Stimulated activated CD8-positive, alpha-beta memory T cell treated with anti-CD3 and anti-CD28 coated beads, Interleukin-15, amount 100 ng/mL, for 1 hour (primary cell): Measurements from ENCODE around the gene ANK3.

Source experiments
- DNase-seq: peaks from one replicate; pipeline ENCODE4 v3.0.0-alpha.2; 2020; ENCODE audit warnings: low read depth

ANK3 gene

DNA sequence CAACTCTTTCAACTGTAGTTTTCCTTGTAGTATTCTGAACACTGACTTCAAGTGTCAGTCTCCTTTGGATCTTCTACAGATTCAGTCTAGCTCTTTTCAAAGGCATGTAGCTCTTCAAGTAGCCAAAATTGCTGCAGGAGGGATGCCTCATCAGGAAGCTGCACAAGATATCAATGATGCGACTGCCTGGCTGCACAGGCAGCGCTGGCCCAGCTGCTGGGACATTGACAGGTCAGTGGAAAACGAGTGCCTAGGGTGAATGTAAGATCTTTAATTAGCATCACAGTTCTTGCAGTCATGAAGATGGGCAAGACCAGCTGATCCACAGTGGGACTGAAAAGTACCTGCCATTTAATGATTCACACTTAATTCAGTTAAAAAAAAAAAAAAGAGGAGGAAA is 167.6 kb downstream of the ANK3 start:
- DNase-seq: no peak

DNA sequence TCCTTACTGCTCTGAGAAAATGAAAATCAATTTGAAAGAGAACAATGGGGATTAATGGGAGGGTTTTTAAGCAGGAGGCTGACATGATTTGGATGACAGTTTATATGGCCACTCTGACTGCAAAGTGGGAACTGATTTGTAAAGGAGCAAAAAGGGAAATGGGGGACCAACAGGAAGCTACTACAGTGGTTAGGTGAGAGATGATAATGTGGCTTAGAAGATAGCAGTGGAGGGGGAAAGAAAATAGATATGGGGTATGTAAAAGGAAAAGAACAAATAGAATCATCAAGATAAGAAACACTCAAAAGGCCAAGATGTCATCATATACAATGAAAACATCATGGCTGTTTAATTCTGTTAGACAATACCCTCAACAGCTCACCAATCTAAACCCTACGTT is 177.5 kb downstream of the ANK3 start:
- DNase-seq: no peak

- DNase-seq: no peak
Measured at GRCh38 chr10:60209874-60210570, 179.7 kb downstream of the ANK3 start.

- DNase-seq: no peak
Measured at GRCh38 chr10:60208676-60209269, 180.9 kb downstream of the ANK3 start.

DNA sequence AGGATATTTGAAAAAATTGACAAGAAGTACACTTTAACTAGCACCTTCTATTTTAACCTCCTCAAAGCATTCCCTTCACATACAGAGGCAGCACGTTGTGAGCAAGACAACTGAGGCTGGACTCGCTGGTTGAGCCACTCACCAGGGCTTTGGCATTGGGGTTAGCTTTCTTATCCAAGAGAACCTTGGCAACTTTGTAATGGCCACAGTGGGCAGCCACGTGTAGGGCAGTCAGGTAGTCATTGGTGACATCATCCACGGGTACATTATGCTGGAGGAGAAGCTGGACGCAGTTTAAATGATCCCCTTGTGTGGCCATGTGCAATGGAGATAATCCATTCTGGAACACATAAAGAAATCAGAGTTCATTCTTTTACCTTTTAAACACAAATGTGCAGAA is 181.8 kb downstream of the ANK3 start:
- no peak for DNase-seq

- DNase-seq: no peak
Measured at GRCh38 chr10:60206735-60207134, 182.9 kb downstream of the ANK3 start.

DNA sequence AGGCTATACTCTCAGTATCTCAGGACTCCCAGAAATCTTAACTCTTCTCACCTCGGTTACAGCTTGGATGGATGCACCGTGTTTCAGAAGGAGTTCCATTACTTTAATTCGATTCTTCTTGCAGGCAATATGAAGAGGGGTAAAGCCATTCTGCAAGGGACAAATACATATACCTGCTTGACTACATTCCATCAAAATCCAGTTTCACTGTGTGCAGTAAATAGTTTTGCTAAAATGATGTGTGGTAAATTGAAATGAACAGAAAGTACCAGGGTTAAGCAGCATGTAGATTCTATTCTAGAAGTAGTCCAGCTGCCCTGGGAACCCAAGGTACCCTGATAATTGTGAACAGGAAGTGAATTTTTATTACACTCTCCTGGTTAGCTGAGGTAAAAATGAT is 183.9 kb downstream of the ANK3 start:
- DNase-seq: no peak

GRCh38 chr10:60203993-60204618 is 185.6 kb downstream of the ANK3 start:
- no peak for DNase-seq

- no peak for DNase-seq
Measured at GRCh38 chr10:60200682-60201053, 189.0 kb downstream of the ANK3 start.

GRCh38 chr10:60200012-60200681 is 189.5 kb downstream of the ANK3 start:
- no peak for DNase-seq

DNA sequence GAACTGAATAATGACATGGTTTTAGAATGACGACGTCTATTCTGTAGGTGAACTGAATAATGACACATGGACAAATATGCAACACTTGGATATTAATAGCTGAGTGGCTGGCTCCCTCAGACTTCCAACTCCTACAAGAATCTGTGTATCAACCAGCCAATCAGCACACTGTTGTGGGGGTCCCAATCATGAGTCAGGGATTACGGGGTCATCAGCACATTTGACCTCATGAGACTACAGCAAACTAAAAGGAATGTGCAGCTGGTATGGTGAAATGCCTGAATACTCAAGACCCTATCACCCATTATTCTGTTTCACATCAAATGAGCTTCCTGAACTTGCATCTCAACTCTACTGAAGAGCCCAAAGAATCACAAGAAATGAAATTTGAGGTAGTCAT is 192.5 kb downstream of the ANK3 start:
- DNase-seq: no peak

GRCh38 chr10:60194421-60194820 is 195.3 kb downstream of the ANK3 start:
- no peak for DNase-seq

GRCh38 chr10:60192946-60193345 is 196.7 kb downstream of the ANK3 start:
- no peak for DNase-seq

- DNase-seq: no peak
Measured at GRCh38 chr10:60189861-60190475, 199.7 kb downstream of the ANK3 start.

GRCh38 chr10:60188548-60188947 is 201.1 kb downstream of the ANK3 start:
- DNase-seq: no peak

DNA sequence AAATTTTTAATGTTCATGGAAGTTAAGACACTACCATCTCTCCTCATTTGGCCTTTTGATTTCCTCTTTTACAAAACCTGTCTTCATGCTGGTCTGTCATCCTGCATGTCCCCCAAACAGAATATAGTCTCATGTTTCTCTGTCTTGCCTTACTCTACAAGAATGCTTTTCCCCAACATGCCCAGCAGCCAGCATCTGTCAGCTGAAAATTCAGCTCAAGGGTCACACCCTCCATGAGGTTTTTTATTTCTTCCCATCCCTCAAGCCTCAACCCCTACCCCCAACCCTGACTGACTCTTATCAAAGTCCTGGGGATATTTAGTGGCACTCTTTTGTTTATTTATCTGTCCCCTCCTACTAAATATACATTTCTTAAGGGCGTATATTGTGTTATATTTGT is 202.0 kb downstream of the ANK3 start:
- DNase-seq: no peak

- DNase-seq: no peak
Measured at GRCh38 chr10:60186315-60187071, 203.2 kb downstream of the ANK3 start.

DNA sequence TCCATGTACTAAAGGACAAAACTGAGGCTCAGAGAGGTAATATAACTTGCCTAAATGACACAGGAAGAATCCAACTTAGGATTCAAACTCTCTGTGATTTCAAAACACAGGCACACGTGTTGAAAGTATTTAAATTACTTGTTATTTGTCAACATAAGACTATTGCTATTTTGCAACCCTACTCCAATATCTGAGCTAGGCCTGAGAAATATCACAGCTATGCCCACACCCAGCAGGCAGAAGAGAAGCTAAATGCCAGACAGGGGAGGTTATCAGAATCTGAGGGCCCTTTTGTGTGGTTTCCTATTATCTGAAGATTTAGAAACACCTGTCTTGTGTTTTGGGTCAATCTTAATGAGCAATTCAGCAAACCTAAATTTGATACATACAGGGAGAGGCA is 204.3 kb downstream of the ANK3 start:
- no peak for DNase-seq

GRCh38 chr10:60182691-60183090 is 207.0 kb downstream of the ANK3 start:
- no peak for DNase-seq

GRCh38 chr10:60176925-60177324 is 212.8 kb downstream of the ANK3 start:
- no peak for DNase-seq

DNA sequence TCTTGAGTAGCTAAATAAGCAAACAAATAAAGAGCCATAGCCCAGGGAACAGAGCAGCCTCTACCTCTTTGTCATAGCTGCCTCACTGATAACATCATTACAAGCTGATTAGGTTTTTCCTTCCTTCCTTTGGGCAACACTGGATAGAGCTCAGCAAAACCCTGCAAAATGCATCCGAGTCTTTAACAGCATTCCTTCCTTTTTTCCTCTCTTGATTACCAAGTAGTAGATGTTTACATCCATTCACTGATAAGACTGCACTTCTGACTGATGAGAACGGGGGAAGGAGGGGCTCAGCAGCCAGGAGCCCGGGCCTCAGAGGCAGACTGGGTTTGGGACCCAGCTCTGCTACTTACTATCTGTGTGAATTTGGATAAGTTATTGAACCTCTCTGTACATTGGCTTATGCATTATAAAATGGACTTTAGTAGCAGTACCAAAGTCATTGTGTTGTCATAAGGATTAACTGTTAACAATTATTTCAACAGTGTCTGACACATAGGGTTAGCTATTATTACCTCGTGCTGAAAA is 214.2 kb downstream of the ANK3 start:
- no peak for DNase-seq
